ENCODE results near the gene SDK2.

- TF ChIP-seq CTCF (conservative IDR thresholded peaks at IDR 0.05 in 1 of 2, IDR thresholded peaks at IDR 0.05 in 1 of 2; ENCODE audit: extremely low read depth in 1 of 2, insufficient read depth in 1 of 2, low read depth in 1 of 2, low read length in 2 of 2) = no peak
- no peak for TF ChIP-seq EZH2 (IDR thresholded peaks at IDR 0.05; ENCODE audit: borderline replicate concordance, low read length)
These were observed 46.0 kb downstream of the SDK2 start for GRCh38 chr17:73598212-73598611.
